Esophagus squamous epithelium (tissue), 5 donors: ENCODE results near the gene STON1. TPM values are rescaled to one million over a fixed set of nuclear protein-coding genes. Genes with fewer than 3 reads are reported as not detected.
A peak's percentile ranks its signal among the peaks of the same experiment; 100 is the strongest.

Experiments
- DNase-seq: peaks from one replicate; lab custom pipeline; 2025; lab: John Stamatoyannopoulos, UW
- H3K27ac ChIP-seq, 4 donors: fragments of 200-600 bp; sonication (generic); one replicate each; pipeline ENCODE4 v1.5.1; 2016 to 2019; ENCODE audit warnings: mild to moderate bottlenecking in 1 of 4
- H3K27me3 ChIP-seq, 4 donors: fragments of 200-600 bp; sonication (generic); 1 replicate in 3 of 4; 2 replicates in 1 of 4; pipeline versions ENCODE4 v1.5.1 to v1.6.0; 2017 to 2021; ENCODE audit warnings: antibody characterized with exemption in 1 of 4
- H3K36me3 ChIP-seq, 3 donors: fragments of 200-600 bp; sonication (generic); one replicate each; pipeline ENCODE4 v1.5.1; 2016 to 2019
- H3K4me1 ChIP-seq, 3 donors: fragments of 200-600 bp; sonication (generic); one replicate each; pipeline ENCODE4 v1.5.1; 2017 to 2019
- H3K4me3 ChIP-seq, 4 donors: fragments of 200-600 bp; sonication (generic); 1 replicate in 3 of 4; 2 replicates in 1 of 4; pipeline ENCODE4 v1.5.1; 2016 to 2019; ENCODE audit warnings: mild to moderate bottlenecking in 2 of 4, moderate library complexity in 1 of 4
- H3K9me3 ChIP-seq, 3 donors: fragments of 200-600 bp; sonication (generic); one replicate each; pipeline ENCODE4 v1.5.1; 2016 to 2019
- POLR2A ChIP-seq, 4 donors: fragments of 450-650 bp; IDR thresholded peaks; one replicate each; pipeline ENCODE4 v1.6.1; 2017; ENCODE audit warnings: antibody characterized with exemption in 4 of 4, mild to moderate bottlenecking in 4 of 4, moderate library complexity in 3 of 4
- WGBS, 2 donors: methylation state at CpG; one replicate each; pipeline ENCODE4 v1.1.5; 2018; 5-methylcytosine and 5-hydroxymethylcytosine counted together
- intact Hi-C: fragments of 100-400 bp; cut with DNase I; formaldehyde crosslinking; loops from one replicate; pipeline ENCODE4 v1.15.0; 2022
- total RNA-seq, 4 donors: library from RNA; depleted of rRNA; stranded (reverse); fragments of >200 nt; gene quantifications; one replicate each; pipeline ENCODE4 v1.1.0, GENCODE V29; 2016
- TF ChIP-seq, protein P1 (sequence below), 6 experiments: fragments of 450-650 bp in 4 of 6; fragments of 200-600 bp in 2 of 6; sonication (generic) in 2 of 6; IDR thresholded peaks; one replicate each; pipeline ENCODE4 v1.5.1; 2016 to 2019; ENCODE audit warnings: antibody characterized with exemption in 6 of 6, mild to moderate bottlenecking in 4 of 6, moderate library complexity in 4 of 6
- donor health status: DM: yes; HTN: yes; CAD: no.

The STON1 gene
- total RNA-seq, 4 donors from 2014 or later: 2.0 to 37.2 (median 6.9) TPM

DNA sequence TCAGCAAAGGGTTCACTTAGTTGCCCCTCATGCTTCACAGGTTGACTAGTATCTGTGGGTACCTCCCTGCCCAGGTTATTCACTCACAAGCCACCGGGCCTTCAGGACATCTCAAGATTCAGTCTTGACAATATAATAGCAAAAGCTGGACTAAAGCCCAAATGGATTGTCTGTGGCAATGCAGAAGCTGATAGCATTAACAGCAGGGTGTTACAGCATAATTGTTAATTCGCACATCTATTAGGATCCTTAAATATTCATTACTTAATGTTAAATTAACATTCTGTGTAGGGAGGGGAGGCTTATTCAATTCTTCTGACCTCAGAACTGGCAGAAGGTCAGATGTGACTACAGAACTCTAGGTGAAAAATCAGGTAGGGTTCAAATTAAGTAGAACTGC, 67.5 kb downstream of the STON1 start:
- no peak overlapping the region for H3K27ac ChIP-seq
- no peak for DNase-seq
- WGBS, 2 donors: 77 to 82% methylated on average over 2 of the region's 2 CpGs
- H3K36me3 ChIP-seq: peaks cover 0 to 25% (median 0%) of the 10 kb centered on the region in 3 donors
- no peaks in the 10 kb centered on the region for H3K9me3 ChIP-seq
- TF ChIP-seq, protein P1, sequence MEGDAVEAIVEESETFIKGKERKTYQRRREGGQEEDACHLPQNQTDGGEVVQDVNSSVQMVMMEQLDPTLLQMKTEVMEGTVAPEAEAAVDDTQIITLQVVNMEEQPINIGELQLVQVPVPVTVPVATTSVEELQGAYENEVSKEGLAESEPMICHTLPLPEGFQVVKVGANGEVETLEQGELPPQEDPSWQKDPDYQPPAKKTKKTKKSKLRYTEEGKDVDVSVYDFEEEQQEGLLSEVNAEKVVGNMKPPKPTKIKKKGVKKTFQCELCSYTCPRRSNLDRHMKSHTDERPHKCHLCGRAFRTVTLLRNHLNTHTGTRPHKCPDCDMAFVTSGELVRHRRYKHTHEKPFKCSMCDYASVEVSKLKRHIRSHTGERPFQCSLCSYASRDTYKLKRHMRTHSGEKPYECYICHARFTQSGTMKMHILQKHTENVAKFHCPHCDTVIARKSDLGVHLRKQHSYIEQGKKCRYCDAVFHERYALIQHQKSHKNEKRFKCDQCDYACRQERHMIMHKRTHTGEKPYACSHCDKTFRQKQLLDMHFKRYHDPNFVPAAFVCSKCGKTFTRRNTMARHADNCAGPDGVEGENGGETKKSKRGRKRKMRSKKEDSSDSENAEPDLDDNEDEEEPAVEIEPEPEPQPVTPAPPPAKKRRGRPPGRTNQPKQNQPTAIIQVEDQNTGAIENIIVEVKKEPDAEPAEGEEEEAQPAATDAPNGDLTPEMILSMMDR (IDR thresholded peaks at IDR 0.05): no peak
- TF ChIP-seq POLR2A (IDR thresholded peaks at IDR 0.05): no peak
- no peaks in the 10 kb centered on the region for H3K4me1 ChIP-seq
- H3K27me3 ChIP-seq: no peaks in the 10 kb centered on the region
- no peak overlapping the region for H3K4me3 ChIP-seq
- intact Hi-C loops: no loop called here

DNA sequence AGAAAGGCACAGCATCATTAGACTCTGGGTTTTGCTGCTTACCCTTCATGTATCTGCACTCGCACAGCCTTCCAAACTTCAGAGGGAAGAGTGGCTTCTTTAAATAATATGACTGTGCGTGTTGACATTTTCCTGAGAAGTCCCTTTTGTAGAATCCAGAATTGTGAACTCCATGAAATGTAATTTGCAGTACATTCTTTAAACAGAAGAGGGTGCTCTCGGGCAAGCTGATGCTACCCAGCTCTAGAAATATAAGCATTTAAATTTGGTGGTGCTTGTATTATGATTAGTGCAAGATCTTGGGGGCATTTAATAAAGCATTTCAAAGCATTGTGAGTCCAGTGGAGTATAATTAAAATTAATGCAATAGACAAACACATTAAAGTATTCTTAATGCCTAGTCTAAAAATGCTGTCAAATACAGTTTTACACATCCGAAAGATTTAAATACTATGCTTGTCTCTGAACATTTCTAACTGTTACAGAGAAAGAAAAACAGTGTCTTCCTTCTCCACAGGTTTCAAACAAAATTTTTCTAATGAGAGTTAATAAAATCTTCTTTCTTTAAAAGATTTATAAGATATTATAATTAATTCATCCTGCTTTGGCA, 70.4 kb downstream of the STON1 start:
- H3K4me1 ChIP-seq: no peaks in the 10 kb centered on the region
- no peak overlapping the region for H3K4me3 ChIP-seq
- 37 to 41% methylated on average over 4 of the region's 4 CpGs for WGBS, 2 donors
- H3K27me3 ChIP-seq: no peaks in the 10 kb centered on the region
- no peak for DNase-seq
- peaks cover 0 to 16% (median 0%) of the 10 kb centered on the region in 3 donors for H3K36me3 ChIP-seq
- H3K9me3 ChIP-seq: no peaks in the 10 kb centered on the region
- no peak overlapping the region for H3K27ac ChIP-seq
- TF ChIP-seq, protein P1 (IDR thresholded peaks at IDR 0.05): peak; percentile 13 to 67 (median 46)
- no peak for TF ChIP-seq POLR2A (IDR thresholded peaks at IDR 0.05)
- intact Hi-C loops: no loop called here

DNA sequence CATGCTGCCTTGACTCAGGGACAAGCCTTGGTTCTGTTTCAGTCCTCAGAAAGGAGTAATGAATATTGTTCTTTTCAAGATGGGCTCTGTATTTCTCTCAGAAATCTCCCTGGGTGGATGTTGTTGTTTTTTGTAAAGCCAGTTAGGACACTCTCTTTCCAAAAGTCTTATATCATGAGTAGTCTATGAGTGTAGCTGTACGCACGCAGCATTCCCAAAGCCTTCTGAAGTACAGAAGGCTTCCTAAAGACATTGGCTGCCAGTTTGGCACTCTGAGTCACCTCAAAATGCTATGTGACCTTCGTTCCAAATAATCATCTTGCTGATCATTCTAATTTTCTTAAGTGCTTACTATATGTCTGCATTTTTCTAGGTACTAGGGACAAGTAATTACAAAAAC, 71.0 kb downstream of the STON1 start:
- no peak for DNase-seq
- Histone ChIP-seq H3K4me3 (no peak overlapping the region), H3K27me3 (no peaks in the 10 kb centered on the region), H3K9me3 (no peaks in the 10 kb centered on the region), H3K27ac (no peak overlapping the region), H3K36me3 (peaks cover 0 to 16% (median 0%) of the 10 kb centered on the region in 3 donors), H3K4me1 (no peaks in the 10 kb centered on the region)
- intact Hi-C loops: no loop called here
- no peak for TF ChIP-seq POLR2A (IDR thresholded peaks at IDR 0.05)
- TF ChIP-seq, protein P1 (IDR thresholded peaks at IDR 0.05): no peak
- 56 to 80% methylated on average over 3 of the region's 3 CpGs for WGBS, 2 donors

DNA sequence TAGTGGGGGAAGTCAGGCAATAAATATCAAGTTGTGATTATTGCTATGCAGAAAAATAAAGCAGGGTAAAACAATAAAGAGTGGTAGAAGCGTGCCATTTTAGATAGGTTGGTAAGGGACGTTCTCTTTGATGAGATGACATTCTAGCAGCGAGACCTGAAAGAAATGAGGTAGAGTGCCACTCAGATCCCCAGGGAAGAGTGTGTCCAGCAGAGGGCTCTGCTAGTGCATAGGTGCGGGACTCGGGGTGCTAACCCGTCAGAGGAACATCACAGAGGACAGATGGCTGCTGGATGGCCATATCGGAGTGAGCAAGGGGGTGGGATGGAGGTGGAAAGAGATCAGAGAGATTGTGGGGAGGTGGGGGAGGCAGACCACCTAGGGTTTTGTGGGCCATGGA, 71.4 kb downstream of the STON1 start:
- Histone ChIP-seq H3K4me1 (no peaks in the 10 kb centered on the region), H3K36me3 (peaks cover 0 to 16% (median 0%) of the 10 kb centered on the region in 3 donors), H3K27ac (no peak overlapping the region), H3K4me3 (no peak overlapping the region), H3K9me3 (no peaks in the 10 kb centered on the region), H3K27me3 (no peaks in the 10 kb centered on the region)
- WGBS, 2 donors: 53 to 57% methylated on average over 7 of the region's 7 CpGs
- DNase-seq: no peak
- intact Hi-C loops: no loop called here
- TF ChIP-seq, protein P1 (IDR thresholded peaks at IDR 0.05): peak in 3 of 6 experiments; percentile 12 to 33 (median 17)
- TF ChIP-seq POLR2A (IDR thresholded peaks at IDR 0.05): no peak

DNA sequence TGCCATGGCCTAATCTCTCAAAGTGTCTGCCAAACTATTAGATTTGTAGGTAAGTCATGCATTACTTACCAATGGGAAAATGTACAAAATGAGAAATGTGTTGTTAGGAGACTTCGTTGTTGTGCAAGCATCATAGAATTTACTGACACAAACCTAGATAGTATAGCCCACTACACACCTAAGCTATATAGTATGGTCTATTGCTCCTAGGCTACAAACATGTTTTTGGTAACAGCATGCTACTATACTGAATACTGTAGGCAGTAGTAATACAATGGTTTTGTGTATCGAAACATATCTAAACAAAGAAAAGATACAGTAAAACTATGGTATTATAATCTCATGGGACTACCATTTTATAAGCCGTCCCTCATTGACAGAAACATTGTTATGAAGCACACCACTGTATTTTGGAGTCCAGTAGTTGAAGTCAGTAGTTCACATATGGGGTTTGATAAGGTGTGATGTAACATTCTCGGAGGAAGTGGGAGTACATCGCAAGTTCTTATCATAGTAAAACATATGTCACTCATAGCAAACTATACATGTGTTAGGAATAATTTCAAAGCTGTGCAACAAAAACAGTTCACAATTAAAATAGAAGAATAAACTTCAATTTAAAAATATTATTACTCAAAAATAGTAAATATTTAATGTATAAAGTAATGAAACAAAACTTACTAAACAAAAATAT, 75.7 kb downstream of the STON1 start:
- intact Hi-C loops: no loop called here
- no peaks in the 10 kb centered on the region for H3K36me3 ChIP-seq
- WGBS, 2 donors: 83 to 94% methylated on average over 5 of the region's 5 CpGs
- DNase-seq: no peak
- H3K4me1 ChIP-seq: no peaks in the 10 kb centered on the region
- H3K27ac ChIP-seq: no peak overlapping the region
- no peaks in the 10 kb centered on the region for H3K9me3 ChIP-seq
- no peak overlapping the region for H3K4me3 ChIP-seq
- H3K27me3 ChIP-seq: no peaks in the 10 kb centered on the region
- no peak for TF ChIP-seq POLR2A (IDR thresholded peaks at IDR 0.05)
- TF ChIP-seq, protein P1 (IDR thresholded peaks at IDR 0.05): no peak
